Neural progenitor cell (in vitro differentiated cells): ENCODE results near the gene LOXHD1. TPM values are rescaled to one million over a fixed set of nuclear protein-coding genes. Genes with fewer than 3 reads are reported as not detected.

Source experiments
- DNase-seq: peaks from one replicate; pipeline ENCODE4 v3.0.0-alpha.2; 2016; ENCODE audit warnings: low spot score
- H2AFZ ChIP-seq: fragments of 200-600 bp; sonication (generic); replicated peaks from 2 replicates; pipeline ENCODE4 v1.6.1; 2016; ENCODE audit warnings: antibody characterized with exemption
- H3F3A ChIP-seq: fragments of 200-600 bp; sonication (generic); 2 replicates; pipeline ENCODE4 v1.6.1; 2016; ENCODE audit warnings: antibody characterized with exemption, low read depth
- H3K27ac ChIP-seq: fragments of 200-600 bp; sonication (generic); 2 replicates; pipeline ENCODE4 v1.5.1; 2016; ENCODE audit warnings: mild to moderate bottlenecking
- H3K27me3 ChIP-seq: fragments of 200-600 bp; sonication (generic); 2 replicates; pipeline ENCODE4 v1.6.1; 2016; ENCODE audit warnings: mild to moderate bottlenecking, moderate library complexity
- H3K36me3 ChIP-seq: fragments of 200-600 bp; sonication (generic); 2 replicates; pipeline ENCODE4 v1.5.1; 2016
- H3K4me1 ChIP-seq: fragments of 200-600 bp; sonication (generic); 2 replicates; pipeline ENCODE4 v1.6.1; 2016; ENCODE audit warnings: mixed run types
- H3K4me2 ChIP-seq: fragments of 200-600 bp; sonication (generic); 2 replicates; pipeline ENCODE4 v1.6.1; 2016
- H3K4me3 ChIP-seq: fragments of 200-600 bp; sonication (generic); 2 replicates; pipeline ENCODE4 v1.5.1; 2016
- H3K79me2 ChIP-seq: fragments of 200-600 bp; sonication (generic); 2 replicates; pipeline ENCODE4 v1.6.1; 2016; ENCODE audit warnings: low read depth
- H3K9ac ChIP-seq: fragments of 200-600 bp; sonication (generic); 2 replicates; pipeline ENCODE4 v1.6.1; 2016
- H3K9me3 ChIP-seq: fragments of 200-600 bp; sonication (generic); 2 replicates; pipeline ENCODE4 v1.5.1; 2016; ENCODE audit warnings: low read depth
- H4K20me1 ChIP-seq: fragments of 200-600 bp; sonication (generic); 2 replicates; pipeline ENCODE4 v1.6.1; 2016; ENCODE audit warnings: low read depth
- H3K27ac Mint-ChIP-seq: 3 replicates; pipeline ENCODE4 v1.8.0; 2021; ENCODE audit warnings: mixed read lengths
- H3K27me3 Mint-ChIP-seq: 2 replicates; pipeline ENCODE4 v1.8.0; 2022; ENCODE audit warnings: low read depth, mild to moderate bottlenecking, inconsistent platforms, moderate library complexity, mixed read lengths; ENCODE audit not compliant: insufficient read depth
- H3K36me3 Mint-ChIP-seq: 3 replicates; pipeline ENCODE4 v1.8.0; 2021; ENCODE audit warnings: mixed read lengths
- H3K4me1 Mint-ChIP-seq: 3 replicates; pipeline ENCODE4 v1.8.0; 2021; ENCODE audit warnings: mixed read lengths
- H3K4me3 Mint-ChIP-seq: 3 replicates; pipeline ENCODE4 v1.8.0; 2021; ENCODE audit warnings: mild to moderate bottlenecking, moderate library complexity, mixed read lengths
- H3K9me3 Mint-ChIP-seq: 3 replicates; pipeline ENCODE4 v1.8.0; 2020; ENCODE audit warnings: mixed read lengths
- EZH2 ChIP-seq: fragments of 200-600 bp; sonication (generic); IDR thresholded peaks from 2 replicates; pipeline ENCODE4 v1.6.1; 2017; ENCODE audit warnings: antibody characterized with exemption, mild to moderate bottlenecking, moderate library complexity
- EZH2phosphoT487 ChIP-seq: fragments of 200-600 bp; sonication (generic); IDR thresholded peaks from 2 replicates; pipeline ENCODE4 v1.6.1; 2017; ENCODE audit warnings: antibody characterized with exemption
- total RNA-seq: library from RNA; depleted of rRNA; stranded (reverse); fragments of >200 nt; gene quantifications from 2 replicates; pipeline ENCODE4 v1.2.3, GENCODE V29; 2015; ENCODE audit warnings: low replicate concordance
- TF ChIP-seq, protein P1 (sequence below): fragments of 200-600 bp; sonication (generic); IDR thresholded peaks from 2 replicates; pipeline ENCODE4 v1.5.1; 2017; ENCODE audit warnings: antibody characterized with exemption, mild to moderate bottlenecking

The LOXHD1 gene
- total RNA-seq, 1 donor from 2014 or later = not detected

- Histone ChIP-seq H3K9me3 (no peaks in the 10 kb centered on the region), H3K27ac (no peak overlapping the region), H3K27me3 (no peaks in the 10 kb centered on the region), H3K4me1 (no peaks in the 10 kb centered on the region), H3K4me3 (no peak overlapping the region), H3K4me2 (no peak overlapping the region), H3K79me2 (no peaks in the 10 kb centered on the region), H2AFZ (no peak overlapping the region), H4K20me1 (no peaks in the 10 kb centered on the region), H3K36me3 (no peaks in the 10 kb centered on the region), H3K9ac (no peak overlapping the region), H3F3A (no peaks in the 10 kb centered on the region)
- H3K9me3 Mint-ChIP-seq = peaks cover 5% of the 10 kb centered on the region
- no peak for DNase-seq
- H3K27me3 Mint-ChIP-seq = peaks cover 5% of the 10 kb centered on the region
- H3K36me3 Mint-ChIP-seq = no peaks in the 10 kb centered on the region
- H3K4me1 Mint-ChIP-seq = no peaks in the 10 kb centered on the region
- no peak overlapping the region for H3K4me3 Mint-ChIP-seq
- TF ChIP-seq EZH2phosphoT487 = no peak
- H3K27ac Mint-ChIP-seq = no peak overlapping the region
These were observed 39.7 kb upstream of the LOXHD1 start for GRCh38 chr18:46696702-46697101.

- no peak for TF ChIP-seq EZH2
- TF ChIP-seq, protein P1, sequence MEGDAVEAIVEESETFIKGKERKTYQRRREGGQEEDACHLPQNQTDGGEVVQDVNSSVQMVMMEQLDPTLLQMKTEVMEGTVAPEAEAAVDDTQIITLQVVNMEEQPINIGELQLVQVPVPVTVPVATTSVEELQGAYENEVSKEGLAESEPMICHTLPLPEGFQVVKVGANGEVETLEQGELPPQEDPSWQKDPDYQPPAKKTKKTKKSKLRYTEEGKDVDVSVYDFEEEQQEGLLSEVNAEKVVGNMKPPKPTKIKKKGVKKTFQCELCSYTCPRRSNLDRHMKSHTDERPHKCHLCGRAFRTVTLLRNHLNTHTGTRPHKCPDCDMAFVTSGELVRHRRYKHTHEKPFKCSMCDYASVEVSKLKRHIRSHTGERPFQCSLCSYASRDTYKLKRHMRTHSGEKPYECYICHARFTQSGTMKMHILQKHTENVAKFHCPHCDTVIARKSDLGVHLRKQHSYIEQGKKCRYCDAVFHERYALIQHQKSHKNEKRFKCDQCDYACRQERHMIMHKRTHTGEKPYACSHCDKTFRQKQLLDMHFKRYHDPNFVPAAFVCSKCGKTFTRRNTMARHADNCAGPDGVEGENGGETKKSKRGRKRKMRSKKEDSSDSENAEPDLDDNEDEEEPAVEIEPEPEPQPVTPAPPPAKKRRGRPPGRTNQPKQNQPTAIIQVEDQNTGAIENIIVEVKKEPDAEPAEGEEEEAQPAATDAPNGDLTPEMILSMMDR = no peak
- TF ChIP-seq EZH2phosphoT487 = no peak
- Mint-ChIP-seq H3K4me1 (no peaks in the 10 kb centered on the region), H3K27ac (no peak overlapping the region), H3K27me3 (peaks cover 5% of the 10 kb centered on the region), H3K36me3 (no peaks in the 10 kb centered on the region), H3K9me3 (peaks cover 5% of the 10 kb centered on the region), H3K4me3 (no peak overlapping the region)
- H3K27ac ChIP-seq = no peak overlapping the region
- no peaks in the 10 kb centered on the region for H3F3A ChIP-seq
- H2AFZ ChIP-seq = no peak overlapping the region
- H4K20me1 ChIP-seq = no peaks in the 10 kb centered on the region
- no peaks in the 10 kb centered on the region for H3K9me3 ChIP-seq
- no peaks in the 10 kb centered on the region for H3K79me2 ChIP-seq
- no peak for DNase-seq
- H3K9ac ChIP-seq = no peak overlapping the region
- H3K27me3 ChIP-seq = no peaks in the 10 kb centered on the region
- H3K4me1 ChIP-seq = no peaks in the 10 kb centered on the region
- no peak overlapping the region for H3K4me2 ChIP-seq
- H3K36me3 ChIP-seq = no peaks in the 10 kb centered on the region
- no peak overlapping the region for H3K4me3 ChIP-seq
These were observed 39.2 kb upstream of the LOXHD1 start for GRCh38 chr18:46696268-46696667.

GRCh38 chr18:46693996-46694395 lies 37.0 kb upstream of the LOXHD1 start:
- Histone ChIP-seq H3K27me3 (no peaks in the 10 kb centered on the region), H3K4me3 (no peak overlapping the region), H3K9me3 (no peaks in the 10 kb centered on the region), H3K9ac (no peak overlapping the region), H3K27ac (no peak overlapping the region), H3K79me2 (no peaks in the 10 kb centered on the region), H4K20me1 (no peaks in the 10 kb centered on the region), H3K36me3 (no peaks in the 10 kb centered on the region), H3K4me2 (no peak overlapping the region), H2AFZ (no peak overlapping the region), H3K4me1 (no peaks in the 10 kb centered on the region), H3F3A (no peaks in the 10 kb centered on the region)
- Mint-ChIP-seq H3K9me3 (peaks cover 5% of the 10 kb centered on the region), H3K27me3 (peaks cover 5% of the 10 kb centered on the region), H3K4me1 (no peaks in the 10 kb centered on the region), H3K36me3 (no peaks in the 10 kb centered on the region), H3K4me3 (no peak overlapping the region), H3K27ac (no peak overlapping the region)
- DNase-seq = no peak
- TF ChIP-seq EZH2phosphoT487 (no peak), EZH2 (no peak)
- TF ChIP-seq, protein P1 = no peak

DNA sequence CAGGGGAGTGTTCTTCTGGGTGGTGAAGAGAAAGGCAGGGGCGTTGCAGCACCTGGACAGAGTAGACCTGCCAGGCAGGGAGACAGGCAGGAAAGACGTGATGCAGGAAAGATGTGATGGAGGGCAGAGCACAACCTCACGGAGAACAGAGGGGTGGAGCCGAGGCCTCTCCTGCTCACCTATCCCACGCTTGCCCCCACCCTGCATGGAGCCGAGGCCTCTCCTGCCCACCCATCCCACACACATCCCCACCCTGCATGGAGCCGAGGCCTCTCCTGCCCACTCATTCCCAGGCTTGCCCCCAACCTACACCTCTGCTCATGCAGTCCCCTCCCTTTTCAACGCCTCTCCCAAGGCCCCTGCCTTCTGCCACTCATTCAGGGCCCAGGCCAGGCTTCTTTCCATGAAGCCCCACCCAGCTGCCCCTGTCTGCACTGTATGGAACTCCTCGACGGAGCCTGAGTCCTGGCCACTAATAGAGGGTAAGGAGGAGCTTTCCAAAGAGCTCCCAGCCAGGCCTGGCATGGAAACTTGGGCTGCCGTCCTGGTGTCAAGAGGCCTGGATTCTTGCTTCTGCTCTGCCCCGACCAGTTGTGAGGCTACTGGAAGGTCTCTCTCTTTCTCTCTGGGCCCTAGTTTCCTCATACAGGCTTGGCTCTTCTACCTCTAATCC lies 32.0 kb upstream of the LOXHD1 start:
- Histone ChIP-seq H3K9me3 (no peaks in the 10 kb centered on the region), H2AFZ (no peak overlapping the region), H3K27ac (no peak overlapping the region), H3K4me2 (no peak overlapping the region), H3K4me3 (no peak overlapping the region), H3K79me2 (no peaks in the 10 kb centered on the region), H3K9ac (no peak overlapping the region), H4K20me1 (no peaks in the 10 kb centered on the region), H3F3A (no peaks in the 10 kb centered on the region), H3K4me1 (no peaks in the 10 kb centered on the region), H3K36me3 (no peaks in the 10 kb centered on the region), H3K27me3 (no peaks in the 10 kb centered on the region)
- TF ChIP-seq EZH2 (no peak), EZH2phosphoT487 (no peak)
- TF ChIP-seq, protein P1 = no peak
- peaks cover 4% of the 10 kb centered on the region for H3K27me3 Mint-ChIP-seq
- DNase-seq = peak; percentile 7
- no peak overlapping the region for H3K4me3 Mint-ChIP-seq
- no peaks in the 10 kb centered on the region for H3K36me3 Mint-ChIP-seq
- no peak overlapping the region for H3K27ac Mint-ChIP-seq
- no peaks in the 10 kb centered on the region for H3K4me1 Mint-ChIP-seq
- no peaks in the 10 kb centered on the region for H3K9me3 Mint-ChIP-seq
